Spleen (tissue), 7 donors: ENCODE measurements around the gene RAB3GAP1.

Source experiments
- CTCF ChIP-seq, 11 experiments: fragments of 200-600 bp in 7 of 11; fragments of 450-650 bp in 4 of 11; sonication (generic) in 4 of 11; IDR thresholded peaks in 8 of 11; conservative IDR thresholded peaks in 3 of 11; 1 replicate in 7 of 11; 2 replicates in 4 of 11; pipeline versions ENCODE4 v1.4.0 to v1.8.0; 2016 to 2021; ENCODE audit warnings: antibody characterized with exemption in 11 of 11, inconsistent platforms in 4 of 11, mild to moderate bottlenecking in 1 of 11
- POLR2AphosphoS5 ChIP-seq, 3 donors: sonication (generic); formaldehyde crosslinking; IDR thresholded peaks; one replicate each; pipeline ENCODE4 v1.5.1; 2017; ENCODE audit warnings: antibody characterized with exemption in 3 of 3
- donor health status: DM: no; HTN: no; CAD: no; lungs with moderate emphysema.
- donor health status: DM: no; HTN: no; CAD: no.
- donor health status: DM: no; HTN: no; CAD: no.

GRCh38 chr2:135037831-135038230 is 14.3 kb upstream of the RAB3GAP1 start:
- no peak for TF ChIP-seq CTCF (IDR thresholded peaks at IDR 0.05 in 8 of 11, conservative IDR thresholded peaks at IDR 0.05 in 3 of 11)
- no peak for TF ChIP-seq POLR2AphosphoS5 (IDR thresholded peaks at IDR 0.05)
